Astrocyte of the cerebellum (primary cell): ENCODE measurements around the gene RAP1GDS1.

Experiments
- DNase-seq: peaks from one replicate; pipeline ENCODE4 v3.0.0-alpha.2; 2011; ENCODE audit warnings: low read depth
- H3K4me3 ChIP-seq: 2 replicates; pipeline ENCODE4 v1.5.1; 2011; ENCODE audit warnings: mild to moderate bottlenecking, low read depth, low read length, moderate library complexity
- CTCF ChIP-seq: IDR thresholded peaks from 2 replicates; pipeline ENCODE4 v1.5.1; 2012; ENCODE audit warnings: low read length, low read depth, moderate library complexity, mild to moderate bottlenecking; ENCODE audit errors: missing control alignments
- in situ Hi-C: cut with HindIII; loops from 2 replicates; pipeline ENCODE4 v1.10.0; 2017; ENCODE audit warnings: low sequenced_read_pairs

The RAP1GDS1 gene

GRCh38 chr4:98341309-98341708, 80.1 kb downstream of the RAP1GDS1 start:
- no peak for TF ChIP-seq CTCF
- in situ Hi-C loops: no loop called here
- no peak overlapping the region for H3K4me3 ChIP-seq
- peak; percentile 40 for DNase-seq

GRCh38 chr4:98343626-98344025, 82.4 kb downstream of the RAP1GDS1 start:
- no peak for TF ChIP-seq CTCF
- H3K4me3 ChIP-seq: no peak overlapping the region
- no peak for DNase-seq
- in situ Hi-C loops: no loop called here

GRCh38 chr4:98345838-98346237, 84.7 kb downstream of the RAP1GDS1 start:
- in situ Hi-C loops: no loop called here
- no peak for TF ChIP-seq CTCF
- no peak overlapping the region for H3K4me3 ChIP-seq
- DNase-seq: no peak

DNA sequence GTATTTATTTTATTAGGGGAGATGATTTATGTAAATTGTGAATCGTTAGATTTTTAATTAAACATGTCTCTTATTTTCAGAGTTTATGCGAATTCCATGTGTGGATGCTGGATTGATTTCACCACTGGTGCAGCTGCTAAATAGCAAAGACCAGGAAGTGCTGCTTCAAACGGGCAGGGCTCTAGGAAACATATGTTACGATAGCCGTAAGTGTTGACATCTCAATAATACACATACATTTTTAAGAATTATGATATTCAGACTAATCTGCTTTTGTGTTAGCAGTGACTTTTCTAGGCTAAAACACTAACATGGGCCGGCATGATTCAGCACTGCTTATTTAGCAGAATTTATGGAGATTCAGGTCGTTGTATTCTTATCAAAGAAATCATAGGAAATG, 91.2 kb downstream of the RAP1GDS1 start:
- no peak for TF ChIP-seq CTCF
- no peak for DNase-seq
- no peak overlapping the region for H3K4me3 ChIP-seq
- in situ Hi-C loops: no loop called here

GRCh38 chr4:98352940-98353339, 91.8 kb downstream of the RAP1GDS1 start:
- H3K4me3 ChIP-seq: no peak overlapping the region
- in situ Hi-C loops: no loop called here
- DNase-seq: no peak
- no peak for TF ChIP-seq CTCF

- TF ChIP-seq CTCF: no peak
Measured at GRCh38 chr4:98358630-98359248, 97.6 kb downstream of the RAP1GDS1 start.

GRCh38 chr4:98359646-98360045, 98.5 kb downstream of the RAP1GDS1 start:
- DNase-seq: no peak
- no peak for TF ChIP-seq CTCF
- no peak overlapping the region for H3K4me3 ChIP-seq
- in situ Hi-C loops: no loop called here

More at GRCh38 chr4:98358630-98359248, 97.6 kb downstream of the RAP1GDS1 start:
- in situ Hi-C loops: no loop called here
- no peak for DNase-seq
- H3K4me3 ChIP-seq: no peak overlapping the region
